HG02973 (cell line): ENCODE results near the gene EIF4H.
"Not testable (repeated sequence)": the region's sequence is repeated elsewhere in the genome, so short reads cannot be mapped to it uniquely, and the experiment has no call there.

ENCODE experiments used
- ATAC-seq: cut with Tn5 transposase; IDR thresholded peaks from one replicate; pipeline ENCODE4 v1.9.1; 2021; ENCODE audit warnings: moderate library complexity; ENCODE audit not compliant: unreplicated experiment

The EIF4H gene

DNA sequence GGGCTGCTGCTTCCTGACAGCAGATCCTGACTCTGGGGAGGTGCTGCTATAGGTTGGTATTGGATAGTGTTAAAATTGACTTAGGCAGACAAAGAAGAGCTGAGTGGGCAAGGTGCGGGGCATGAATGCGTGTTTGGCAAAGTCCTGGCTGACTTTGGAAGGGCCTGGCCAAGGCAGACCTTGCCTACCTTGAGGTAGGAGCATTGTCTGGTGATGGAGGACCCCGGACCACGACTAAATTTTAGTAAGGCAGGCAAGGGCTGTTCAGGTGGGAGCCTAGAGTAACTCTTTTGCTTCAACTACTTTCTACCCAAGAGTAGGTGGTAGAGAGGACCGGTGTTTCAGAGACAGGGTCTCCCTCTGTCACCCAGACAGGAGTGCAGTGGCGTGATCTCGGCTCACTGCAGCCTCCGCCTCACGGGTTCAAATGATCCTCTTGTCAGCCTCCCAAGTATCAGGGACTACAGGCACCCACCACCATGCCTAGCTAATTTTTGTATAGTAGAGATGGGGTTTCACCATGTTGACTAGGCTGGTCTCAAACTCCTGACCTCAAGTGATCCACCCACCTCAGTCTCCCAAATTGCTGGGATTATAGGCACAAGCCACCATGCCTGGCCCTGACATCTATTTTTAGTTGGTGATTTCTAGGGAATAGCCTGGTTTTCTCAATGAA lies 23.4 kb downstream of the EIF4H start:
- ATAC-seq: no peak

- ATAC-seq: no peak
Measured at GRCh38 chr7:74199551-74200355, 25.6 kb downstream of the EIF4H start.

GRCh38 chr7:74202841-74203556 lies 28.8 kb downstream of the EIF4H start:
- no peak for ATAC-seq

- ATAC-seq: no peak
Measured at GRCh38 chr7:74203956-74204618, 29.9 kb downstream of the EIF4H start.

GRCh38 chr7:74206052-74206451 lies 31.9 kb downstream of the EIF4H start:
- not testable (repeated sequence) for ATAC-seq

DNA sequence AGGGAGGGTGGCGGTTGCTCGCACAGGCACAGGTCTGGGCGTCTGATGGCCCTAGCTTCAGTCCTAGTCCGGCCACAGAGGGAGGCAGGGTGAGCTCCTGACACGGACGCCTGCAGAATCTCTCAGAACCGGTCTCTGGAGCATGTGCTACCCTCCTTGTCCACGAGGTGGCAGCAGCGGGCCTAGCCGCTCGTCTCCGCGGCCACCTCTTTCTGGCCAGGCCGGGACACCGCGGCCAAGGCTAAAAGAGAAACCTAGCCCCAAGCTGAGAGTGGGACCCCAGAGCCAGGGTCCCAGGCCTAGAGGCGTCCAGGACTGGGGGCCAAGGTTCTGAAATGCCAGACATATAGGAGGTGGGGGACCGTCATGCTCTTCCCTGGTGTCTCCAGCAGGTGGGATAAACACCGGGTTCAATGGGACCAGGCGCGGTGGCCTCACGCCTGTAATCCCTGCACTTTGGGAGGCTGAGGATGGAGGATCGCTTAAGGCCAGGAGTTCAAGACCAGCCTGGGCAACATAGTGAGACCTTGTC lies 32.5 kb downstream of the EIF4H start:
- ATAC-seq: no peak

- no peak for ATAC-seq
Measured at GRCh38 chr7:74207586-74207985, 33.4 kb downstream of the EIF4H start.

DNA sequence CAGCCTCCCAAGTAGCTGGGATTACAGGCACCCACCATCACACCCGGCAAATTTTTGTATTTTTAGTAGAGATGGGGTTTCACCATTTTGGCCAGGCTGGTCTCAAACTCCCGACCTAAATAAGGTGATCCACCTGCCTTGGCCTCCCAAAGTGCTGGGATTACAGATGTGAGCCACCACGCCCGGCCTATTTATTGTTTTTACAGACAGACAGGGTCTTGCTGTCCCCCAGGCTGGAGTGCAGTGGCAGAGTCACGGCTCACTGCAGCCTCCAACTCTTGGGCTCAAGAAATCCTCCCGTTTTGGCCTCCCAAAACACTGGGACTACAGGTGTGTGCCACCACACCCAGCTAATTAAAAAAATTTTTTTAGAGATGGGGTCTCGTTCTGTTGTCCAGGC lies 34.1 kb downstream of the EIF4H start:
- ATAC-seq: not testable (repeated sequence)

DNA sequence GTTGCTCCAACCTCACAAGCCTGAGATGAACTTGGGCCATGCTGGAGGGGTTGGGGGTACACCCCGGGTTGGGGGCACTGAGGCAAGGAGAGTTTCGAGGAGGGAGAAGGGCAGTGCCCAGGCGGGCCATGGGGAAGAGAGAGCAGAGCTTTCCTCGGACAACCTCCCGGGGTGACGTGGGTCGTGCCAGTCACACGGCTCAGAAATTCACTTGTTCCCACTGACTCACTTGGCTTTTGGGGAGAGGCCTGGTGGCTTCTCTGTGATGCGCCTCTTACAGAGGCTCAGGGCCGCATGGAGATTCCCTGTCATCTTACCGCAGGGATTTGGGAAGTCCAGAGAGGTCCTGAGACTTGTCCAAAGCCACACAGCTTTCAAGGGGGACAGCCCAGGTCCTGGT lies 38.5 kb downstream of the EIF4H start:
- ATAC-seq: no peak

DNA sequence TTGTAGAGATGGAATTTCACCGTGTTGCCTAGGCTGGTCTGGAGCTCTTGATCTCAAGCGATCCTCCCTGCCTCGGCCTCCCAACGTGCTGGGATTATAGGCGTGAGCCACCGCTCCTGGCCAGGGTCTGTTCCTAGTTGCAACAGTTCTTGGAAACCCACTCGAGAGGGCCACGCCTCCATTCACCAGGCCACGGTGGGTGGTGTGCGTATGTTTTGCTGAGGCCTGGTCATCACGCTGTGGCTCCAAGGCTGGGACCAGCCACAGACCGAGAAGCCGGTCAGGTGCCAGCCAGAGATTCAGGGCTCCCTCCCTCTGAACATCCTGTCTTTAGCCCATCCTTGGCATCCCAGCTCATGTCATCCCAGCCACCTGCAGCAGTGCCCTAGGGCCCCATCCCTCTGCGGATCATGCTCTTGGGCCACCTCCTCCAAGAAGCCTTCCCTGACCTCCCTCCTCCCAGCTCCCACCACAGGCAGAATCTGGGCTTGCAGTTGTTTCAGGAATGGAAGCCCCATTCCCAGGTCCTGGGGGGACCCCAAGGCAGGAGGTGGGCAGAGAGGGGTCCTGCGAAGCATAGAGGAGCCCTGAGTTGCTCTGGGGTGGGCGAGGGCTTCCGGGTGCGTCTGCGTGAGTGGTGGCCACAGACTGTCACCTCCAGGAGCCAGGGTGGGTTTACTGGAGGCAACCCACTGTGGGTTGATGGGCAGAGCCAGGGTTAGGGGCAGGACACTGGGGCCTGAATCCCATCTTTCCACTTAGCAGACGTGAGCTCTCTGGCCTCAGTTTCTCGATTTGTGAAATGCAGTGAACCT lies 40.9 kb downstream of the EIF4H start:
- no peak for ATAC-seq

- no peak for ATAC-seq
Measured at GRCh38 chr7:74215921-74216320, 41.8 kb downstream of the EIF4H start.

- no peak for ATAC-seq
Measured at GRCh38 chr7:74216361-74216761, 42.2 kb downstream of the EIF4H start.

GRCh38 chr7:74217455-74218342 lies 43.5 kb downstream of the EIF4H start:
- peak; percentile 32 for ATAC-seq

DNA sequence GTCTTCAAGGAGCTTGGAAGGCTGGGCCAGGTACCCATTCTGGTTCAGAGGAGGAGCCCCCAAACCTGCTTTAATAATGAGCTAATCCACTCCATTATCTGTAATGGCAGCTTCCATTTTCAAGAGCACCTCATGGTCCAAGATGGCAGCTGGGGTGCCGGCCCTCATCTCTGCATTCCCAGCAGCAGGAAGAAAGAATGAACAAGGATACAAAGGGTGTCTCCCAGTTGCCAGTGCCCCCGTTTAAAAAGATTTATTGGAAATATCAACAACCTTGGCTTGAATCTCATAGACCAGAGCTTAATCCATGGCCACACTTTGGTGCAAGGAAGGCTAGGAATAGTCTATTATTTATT lies 44.2 kb downstream of the EIF4H start:
- ATAC-seq: no peak

- ATAC-seq: no peak
Measured at GRCh38 chr7:74219416-74219815, 45.3 kb downstream of the EIF4H start.

DNA sequence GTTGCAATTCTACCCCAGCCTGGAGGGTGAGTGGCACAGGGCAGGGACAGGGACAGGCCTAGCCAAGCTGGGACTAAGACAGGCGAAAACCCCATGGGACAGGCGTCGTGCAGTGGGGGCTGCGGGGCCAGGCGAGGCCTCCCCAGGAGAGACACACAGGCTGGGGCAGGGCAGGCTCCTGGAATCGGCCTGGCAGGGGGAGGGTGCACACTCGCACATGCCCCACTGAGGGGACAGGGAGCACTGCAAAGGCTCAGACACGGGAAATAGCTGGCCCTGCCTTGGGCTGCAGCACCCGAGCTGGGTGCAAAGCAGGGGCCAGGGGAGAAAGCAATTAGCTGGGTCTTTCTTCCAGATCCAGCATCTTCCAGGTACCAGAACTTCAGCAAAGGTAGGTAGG lies 46.1 kb downstream of the EIF4H start:
- ATAC-seq: no peak

GRCh38 chr7:74221713-74222112 lies 47.6 kb downstream of the EIF4H start:
- ATAC-seq: no peak

- ATAC-seq: no peak
Measured at GRCh38 chr7:74222851-74223710, 48.9 kb downstream of the EIF4H start.
